Muscle of leg (tissue), 11 donors: ENCODE data around the gene ABL1. TPM values are rescaled to one million over a fixed set of nuclear protein-coding genes. Genes with fewer than 3 reads are reported as not detected.
"Not testable (repeated sequence)": the region's sequence is repeated elsewhere in the genome, so short reads cannot be mapped to it uniquely, and the experiment has no call there.

Experiments
- DNase-seq: peaks from one replicate; pipeline ENCODE4 v3.0.0; 2013
- H3K27ac ChIP-seq: one replicate; pipeline ENCODE4 v1.5.1; 2013; ENCODE audit warnings: mild to moderate bottlenecking, low read length, control low read depth
- H3K27me3 ChIP-seq: one replicate; pipeline ENCODE4 v1.6.1; 2013; ENCODE audit warnings: low read length; ENCODE audit not compliant: control insufficient read depth, insufficient read depth
- H3K36me3 ChIP-seq: one replicate; pipeline ENCODE4 v1.6.1; 2013; ENCODE audit warnings: low read length; ENCODE audit not compliant: control insufficient read depth, insufficient read depth
- H3K4me1 ChIP-seq: one replicate; pipeline ENCODE4 v1.6.1; 2013; ENCODE audit warnings: low read length; ENCODE audit not compliant: control insufficient read depth, insufficient read depth
- H3K4me3 ChIP-seq: one replicate; pipeline ENCODE4 v1.5.1; 2013; ENCODE audit warnings: low read length, control low read depth
- H3K9me3 ChIP-seq: replicated peaks from 2 replicates; pipeline ENCODE4 v1.6.1; 2013; ENCODE audit warnings: low read depth, low read length; ENCODE audit not compliant: control insufficient read depth
- WGBS: methylation state at CpG from one replicate; pipeline ENCODE4 v1.1.5; 2013; ENCODE audit warnings: missing lambda C conversion rate; ENCODE audit not compliant: insufficient coverage; 5-methylcytosine and 5-hydroxymethylcytosine counted together
- polyA plus RNA-seq, 8 donors: library from polyadenylated mRNA; unstranded; fragments of 120-200 nt; gene quantifications; one replicate each; pipeline versions ENCODE4 v1.2.1 to v1.2.3, GENCODE V29; 2013; ENCODE audit warnings: inconsistent platforms in 1 of 8, low replicate concordance in 1 of 8; ENCODE audit not compliant: insufficient read length in 8 of 8, insufficient read depth in 1 of 8
- total RNA-seq: library from RNA; stranded (reverse); fragments of 120-200 nt; gene quantifications from one replicate; pipeline ENCODE4 v1.2.4, GENCODE V29; 2013

Gene ABL1
- total and polyA plus RNA-seq, 9 donors = 27.0 to 81.7 (median 67.0) TPM

GRCh38 chr9:130848514-130848913, 13.5 kb downstream of the ABL1 start:
- not testable (repeated sequence) for H3K9me3 ChIP-seq, H3K4me3 ChIP-seq, DNase-seq, H3K27me3 ChIP-seq, H3K36me3 ChIP-seq
- peak overlapping the region; percentile 98 for H3K27ac ChIP-seq
- H3K4me1 ChIP-seq = peaks cover 36% of the 10 kb centered on the region
- no CpG with 5 or more reads among the region's 8 CpGs for WGBS

GRCh38 chr9:130849356-130849755, 14.3 kb downstream of the ABL1 start:
- Histone ChIP-seq H3K27me3 (no peaks in the 10 kb centered on the region), H3K9me3 (no peaks in the 10 kb centered on the region), H3K4me3 (no peak overlapping the region), H3K4me1 (peaks cover 28% of the 10 kb centered on the region), H3K36me3 (peaks cover 5% of the 10 kb centered on the region), H3K27ac (no peak overlapping the region)
- DNase-seq = no peak
- WGBS = 100% methylated on average over 1 of the region's 9 CpGs

GRCh38 chr9:130852801-130853200, 17.7 kb downstream of the ABL1 start:
- Histone ChIP-seq H3K36me3 (peaks cover 28% of the 10 kb centered on the region), H3K27me3 (no peaks in the 10 kb centered on the region), H3K9me3 (no peaks in the 10 kb centered on the region), H3K27ac (no peak overlapping the region), H3K4me1 (peaks cover 8% of the 10 kb centered on the region), H3K4me3 (no peak overlapping the region)
- 79% methylated on average over 5 of the region's 7 CpGs for WGBS
- no peak for DNase-seq

GRCh38 chr9:130854092-130854491, 19.0 kb downstream of the ABL1 start:
- no peak for DNase-seq
- Histone ChIP-seq H3K27me3 (no peaks in the 10 kb centered on the region), H3K36me3 (peaks cover 34% of the 10 kb centered on the region), H3K27ac (no peak overlapping the region), H3K9me3 (no peaks in the 10 kb centered on the region), H3K4me3 (no peak overlapping the region), H3K4me1 (peaks cover 15% of the 10 kb centered on the region)
- 84% methylated on average over 4 of the region's 8 CpGs for WGBS

- no peak for DNase-seq
- peaks cover 37% of the 10 kb centered on the region for H3K36me3 ChIP-seq
- 89% methylated on average over 9 of the region's 9 CpGs for WGBS
- H3K4me1 ChIP-seq = peaks cover 21% of the 10 kb centered on the region
- no peak overlapping the region for H3K27ac ChIP-seq
- no peaks in the 10 kb centered on the region for H3K9me3 ChIP-seq
- H3K4me3 ChIP-seq = no peak overlapping the region
- H3K27me3 ChIP-seq = no peaks in the 10 kb centered on the region
Measured at GRCh38 chr9:130854835-130855234, 19.8 kb downstream of the ABL1 start.

GRCh38 chr9:130856474-130856873, 21.4 kb downstream of the ABL1 start:
- Histone ChIP-seq H3K36me3 (peaks cover 38% of the 10 kb centered on the region), H3K9me3 (no peaks in the 10 kb centered on the region), H3K27ac (no peak overlapping the region), H3K27me3 (no peaks in the 10 kb centered on the region), H3K4me1 (peaks cover 35% of the 10 kb centered on the region), H3K4me3 (no peak overlapping the region)
- 97% methylated on average over 4 of the region's 8 CpGs for WGBS
- no peak for DNase-seq

GRCh38 chr9:130857864-130858738, 23.0 kb downstream of the ABL1 start:
- peak; percentile 81 for DNase-seq
- H3K4me1 ChIP-seq = peaks cover 39% of the 10 kb centered on the region
- WGBS = 30% methylated on average over 20 of the region's 22 CpGs

GRCh38 chr9:130858739-130859705, 24.0 kb downstream of the ABL1 start:
- peaks cover 42% of the 10 kb centered on the region for H3K4me1 ChIP-seq
- peak; percentile 81 for DNase-seq
- WGBS = 34% methylated on average over 16 of the region's 20 CpGs

More at GRCh38 chr9:130857864-130858738, 23.0 kb downstream of the ABL1 start:
- H3K9me3 ChIP-seq = no peaks in the 10 kb centered on the region
- H3K4me3 ChIP-seq = no peak overlapping the region
- no peaks in the 10 kb centered on the region for H3K27me3 ChIP-seq
- peak overlapping the region; percentile 81 for H3K27ac ChIP-seq
- H3K36me3 ChIP-seq = peaks cover 52% of the 10 kb centered on the region

GRCh38 chr9:130860458-130861316, 25.6 kb downstream of the ABL1 start:
- Histone ChIP-seq H3K36me3 (peaks cover 54% of the 10 kb centered on the region), H3K27me3 (no peaks in the 10 kb centered on the region), H3K4me3 (no peak overlapping the region), H3K4me1 (peaks cover 42% of the 10 kb centered on the region), H3K9me3 (no peaks in the 10 kb centered on the region), H3K27ac (peak overlapping the region; percentile 77)
- WGBS = 17% methylated on average over 27 of the region's 28 CpGs
- peak; percentile 94 for DNase-seq

More at GRCh38 chr9:130858739-130859705, 24.0 kb downstream of the ABL1 start:
- peak overlapping the region; percentile 81 for H3K27ac ChIP-seq
- no peaks in the 10 kb centered on the region for H3K9me3 ChIP-seq
- H3K4me3 ChIP-seq = no peak overlapping the region
- H3K27me3 ChIP-seq = no peaks in the 10 kb centered on the region
- peaks cover 57% of the 10 kb centered on the region for H3K36me3 ChIP-seq
